ENCODE measurements around the gene UIMC1.
"Not testable (repeated sequence)": the region's sequence is repeated elsewhere in the genome, so short reads cannot be mapped to it uniquely, and the experiment has no call there.

UIMC1 gene

DNA sequence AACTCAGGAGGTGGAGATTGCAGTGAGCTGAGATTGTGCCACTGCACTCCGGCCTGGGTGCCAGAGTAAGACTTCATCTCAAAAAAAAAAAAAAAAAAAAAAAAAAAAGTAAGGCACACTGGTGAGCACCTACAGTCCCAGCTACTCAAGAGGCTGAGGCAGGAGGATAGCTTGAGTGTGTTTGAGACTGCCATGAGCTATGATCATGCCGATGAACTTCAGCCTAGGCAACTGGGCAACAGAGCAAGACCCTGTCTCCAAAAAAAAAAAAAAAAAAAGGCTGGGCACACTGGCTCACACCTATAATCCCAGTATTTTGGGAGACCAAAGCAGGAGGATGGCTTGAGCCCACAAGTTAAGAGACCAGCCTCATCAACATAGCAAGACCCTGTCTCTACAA lies 20.3 kb downstream of the UIMC1 start:
- peaks cover 11% of the 10 kb centered on the region for H3K36me3 ChIP-seq (ENCODE audit: control insufficient read depth, low read depth, low read length)
- H3K9me3 ChIP-seq (ENCODE audit: control insufficient read depth, low read depth, low read length) = no peaks in the 10 kb centered on the region
- H3K27ac ChIP-seq (ENCODE audit: low read length) = no peak overlapping the region
- no peaks in the 10 kb centered on the region for H3K27me3 ChIP-seq (ENCODE audit: control insufficient read depth, insufficient read depth, low read length)
- no peak overlapping the region for H3K4me3 ChIP-seq (ENCODE audit: low read length)
- H3K9ac ChIP-seq (ENCODE audit: low read length) = no peak overlapping the region
- no peaks in the 10 kb centered on the region for H3K4me1 ChIP-seq (ENCODE audit: control insufficient read depth, low read depth, low read length)

- H3K9me3 ChIP-seq (ENCODE audit: control insufficient read depth, low read depth, low read length) = no peaks in the 10 kb centered on the region
- H3K4me1 ChIP-seq (ENCODE audit: control insufficient read depth, low read depth, low read length) = no peaks in the 10 kb centered on the region
Observed at GRCh38 chr5:176985516-176985915, 21.1 kb downstream of the UIMC1 start.

DNA sequence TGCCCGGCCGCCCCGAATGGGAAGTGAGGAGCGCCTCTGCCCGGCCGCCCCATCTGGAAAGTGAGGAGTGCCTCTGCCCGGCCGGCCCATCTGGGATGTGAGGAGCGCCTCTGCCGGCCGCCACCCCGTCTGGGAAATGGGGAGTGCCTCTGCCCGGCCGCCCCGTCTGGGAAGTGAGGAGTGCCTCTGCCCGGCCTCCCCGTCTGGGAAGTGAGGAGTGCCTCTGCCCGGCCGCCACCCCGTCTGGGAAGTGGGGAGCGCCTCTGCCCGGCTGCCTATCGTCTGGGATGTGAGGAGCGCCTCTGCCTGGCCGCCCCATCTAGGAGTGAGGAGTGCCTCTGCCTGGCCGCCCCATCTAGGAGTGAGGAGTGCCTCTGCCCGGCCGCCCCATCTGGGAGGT lies 22.4 kb downstream of the UIMC1 start:
- not testable (repeated sequence) for H3K4me1 ChIP-seq (ENCODE audit: control insufficient read depth, low read depth, low read length); H3K9me3 ChIP-seq (ENCODE audit: control insufficient read depth, low read depth, low read length); H3K27me3 ChIP-seq (ENCODE audit: control insufficient read depth, insufficient read depth, low read length); H3K27ac ChIP-seq (ENCODE audit: low read length); H3K4me3 ChIP-seq (ENCODE audit: low read length); H3K9ac ChIP-seq (ENCODE audit: low read length)
- peaks cover 30% of the 10 kb centered on the region for H3K36me3 ChIP-seq (ENCODE audit: control insufficient read depth, low read depth, low read length)

More at GRCh38 chr5:176985516-176985915, 21.1 kb downstream of the UIMC1 start:
- Histone ChIP-seq H3K36me3 (ENCODE audit: control insufficient read depth, low read depth, low read length) (peaks cover 18% of the 10 kb centered on the region), H3K9ac (ENCODE audit: low read length) (no peak overlapping the region), H3K27ac (ENCODE audit: low read length) (no peak overlapping the region), H3K27me3 (ENCODE audit: control insufficient read depth, insufficient read depth, low read length) (no peaks in the 10 kb centered on the region), H3K4me3 (ENCODE audit: low read length) (no peak overlapping the region)

DNA sequence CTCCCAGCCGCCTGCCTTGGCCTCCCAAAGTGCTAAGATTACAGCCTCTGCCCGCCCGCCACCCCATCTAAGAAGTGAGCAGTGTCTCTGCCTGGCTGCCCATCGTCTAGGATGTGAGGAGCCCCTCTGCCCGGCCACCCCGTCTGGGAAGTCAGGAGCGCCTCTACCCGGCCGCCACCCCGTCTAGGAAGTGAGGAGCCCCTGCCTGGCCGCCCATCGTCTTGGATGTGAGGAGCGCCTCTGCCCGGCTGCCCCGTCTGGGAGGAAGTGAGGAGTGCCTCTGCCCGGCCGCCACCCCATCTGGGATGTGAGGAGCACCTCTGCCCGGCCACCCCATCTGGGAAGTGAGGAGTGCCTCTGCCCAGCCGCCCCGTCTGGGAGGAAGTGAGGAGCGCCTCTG lies 23.0 kb downstream of the UIMC1 start:
- not testable (repeated sequence) for H3K4me1 ChIP-seq (ENCODE audit: control insufficient read depth, low read depth, low read length); H3K9ac ChIP-seq (ENCODE audit: low read length); H3K27ac ChIP-seq (ENCODE audit: low read length); H3K4me3 ChIP-seq (ENCODE audit: low read length); H3K27me3 ChIP-seq (ENCODE audit: control insufficient read depth, insufficient read depth, low read length); H3K9me3 ChIP-seq (ENCODE audit: control insufficient read depth, low read depth, low read length)
- peaks cover 33% of the 10 kb centered on the region for H3K36me3 ChIP-seq (ENCODE audit: control insufficient read depth, low read depth, low read length)

- H3K9me3 ChIP-seq (ENCODE audit: control insufficient read depth, low read depth, low read length); H3K4me3 ChIP-seq (ENCODE audit: low read length); H3K9ac ChIP-seq (ENCODE audit: low read length); H3K27ac ChIP-seq (ENCODE audit: low read length); H3K27me3 ChIP-seq (ENCODE audit: control insufficient read depth, insufficient read depth, low read length); H3K4me1 ChIP-seq (ENCODE audit: control insufficient read depth, low read depth, low read length): not testable (repeated sequence)
- peaks cover 33% of the 10 kb centered on the region for H3K36me3 ChIP-seq (ENCODE audit: control insufficient read depth, low read depth, low read length)
Observed at GRCh38 chr5:176983112-176983511, 23.5 kb downstream of the UIMC1 start.

- H3K36me3 ChIP-seq (ENCODE audit: control insufficient read depth, low read depth, low read length) = peaks cover 33% of the 10 kb centered on the region
- H3K4me1 ChIP-seq (ENCODE audit: control insufficient read depth, low read depth, low read length) = no peaks in the 10 kb centered on the region
- no peaks in the 10 kb centered on the region for H3K27me3 ChIP-seq (ENCODE audit: control insufficient read depth, insufficient read depth, low read length)
- H3K9me3 ChIP-seq (ENCODE audit: control insufficient read depth, low read depth, low read length) = no peaks in the 10 kb centered on the region
- no peak overlapping the region for H3K9ac ChIP-seq (ENCODE audit: low read length)
- no peak overlapping the region for H3K4me3 ChIP-seq (ENCODE audit: low read length)
- no peak overlapping the region for H3K27ac ChIP-seq (ENCODE audit: low read length)
Observed at GRCh38 chr5:176980818-176981217, 25.8 kb downstream of the UIMC1 start.

DNA sequence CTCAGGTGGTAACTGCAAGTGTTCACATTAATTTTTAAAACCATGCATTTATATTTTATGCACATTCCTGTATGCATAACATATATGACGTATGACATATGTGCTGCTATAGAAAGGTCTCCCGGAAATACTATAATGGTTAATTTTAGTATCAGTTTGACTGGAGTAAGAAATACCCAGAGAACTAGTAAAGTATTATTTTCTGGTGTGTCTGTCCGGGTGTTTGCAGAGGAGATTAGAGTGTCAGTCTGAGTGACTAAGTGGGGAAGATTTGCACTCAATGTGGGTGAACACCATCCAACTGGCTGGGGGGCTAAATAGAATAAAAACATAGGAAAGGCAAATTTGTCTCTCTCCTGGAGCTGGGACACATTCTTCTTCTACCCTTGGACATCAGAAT lies 26.9 kb downstream of the UIMC1 start:
- Histone ChIP-seq H3K36me3 (ENCODE audit: control insufficient read depth, low read depth, low read length) (peaks cover 42% of the 10 kb centered on the region), H3K4me1 (ENCODE audit: control insufficient read depth, low read depth, low read length) (no peaks in the 10 kb centered on the region), H3K27me3 (ENCODE audit: control insufficient read depth, insufficient read depth, low read length) (no peaks in the 10 kb centered on the region), H3K27ac (ENCODE audit: low read length) (no peak overlapping the region), H3K9me3 (ENCODE audit: control insufficient read depth, low read depth, low read length) (no peaks in the 10 kb centered on the region), H3K4me3 (ENCODE audit: low read length) (no peak overlapping the region), H3K9ac (ENCODE audit: low read length) (no peak overlapping the region)

GRCh38 chr5:176965633-176966032 lies 40.9 kb downstream of the UIMC1 start:
- Histone ChIP-seq H3K9me3 (ENCODE audit: control insufficient read depth, low read depth, low read length) (no peaks in the 10 kb centered on the region), H3K36me3 (ENCODE audit: control insufficient read depth, low read depth, low read length) (peaks cover 44% of the 10 kb centered on the region), H3K4me1 (ENCODE audit: control insufficient read depth, low read depth, low read length) (no peaks in the 10 kb centered on the region), H3K27me3 (ENCODE audit: control insufficient read depth, insufficient read depth, low read length) (no peaks in the 10 kb centered on the region), H3K9ac (ENCODE audit: low read length) (no peak overlapping the region), H3K4me3 (ENCODE audit: low read length) (no peak overlapping the region), H3K27ac (ENCODE audit: low read length) (no peak overlapping the region)

DNA sequence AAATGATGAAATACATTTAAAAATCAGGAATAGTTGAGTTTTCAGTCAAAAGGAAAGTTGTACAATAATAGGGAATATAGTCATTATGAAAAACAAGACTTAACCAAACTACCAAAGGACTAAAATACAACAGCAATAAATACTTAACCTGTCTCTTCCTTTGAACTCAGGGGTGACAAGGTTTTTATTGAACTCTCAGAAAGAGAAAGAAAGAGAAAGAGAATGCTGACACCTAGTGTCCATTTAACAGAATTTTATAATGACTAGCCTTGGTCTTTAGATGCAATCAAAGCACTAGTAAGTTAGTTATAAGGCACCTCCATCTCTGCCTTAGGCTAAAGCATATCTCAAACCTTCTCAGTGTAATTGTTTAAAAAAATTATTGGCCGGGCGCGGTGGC lies 47.5 kb downstream of the UIMC1 start:
- peaks cover 32% of the 10 kb centered on the region for H3K36me3 ChIP-seq (ENCODE audit: control insufficient read depth, low read depth, low read length)
- no peak overlapping the region for H3K9ac ChIP-seq (ENCODE audit: low read length)
- no peak overlapping the region for H3K4me3 ChIP-seq (ENCODE audit: low read length)
- H3K27ac ChIP-seq (ENCODE audit: low read length) = no peak overlapping the region
- no peaks in the 10 kb centered on the region for H3K9me3 ChIP-seq (ENCODE audit: control insufficient read depth, low read depth, low read length)
- no peaks in the 10 kb centered on the region for H3K4me1 ChIP-seq (ENCODE audit: control insufficient read depth, low read depth, low read length)
- no peaks in the 10 kb centered on the region for H3K27me3 ChIP-seq (ENCODE audit: control insufficient read depth, insufficient read depth, low read length)

DNA sequence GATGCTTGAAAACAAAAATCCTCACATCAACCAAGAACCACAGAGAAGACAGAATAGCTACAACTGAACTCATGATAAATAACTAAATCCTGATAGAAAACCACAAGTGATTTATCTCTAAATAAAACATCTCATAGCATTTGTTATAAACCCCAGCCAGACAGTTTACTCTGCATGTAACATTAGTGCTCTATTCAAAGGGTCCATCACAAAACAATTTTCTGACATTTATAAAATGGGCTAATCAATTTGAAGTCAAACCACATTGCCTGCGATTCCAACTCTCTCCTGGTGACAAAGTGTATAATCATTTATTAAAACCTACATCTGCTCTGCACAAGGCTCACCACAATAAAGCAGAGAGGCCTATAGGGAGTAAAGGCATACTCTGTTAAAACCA lies 49.8 kb downstream of the UIMC1 start:
- Histone ChIP-seq H3K9me3 (ENCODE audit: control insufficient read depth, low read depth, low read length) (no peaks in the 10 kb centered on the region), H3K9ac (ENCODE audit: low read length) (no peak overlapping the region), H3K27ac (ENCODE audit: low read length) (no peak overlapping the region), H3K36me3 (ENCODE audit: control insufficient read depth, low read depth, low read length) (peaks cover 36% of the 10 kb centered on the region), H3K4me1 (ENCODE audit: control insufficient read depth, low read depth, low read length) (no peaks in the 10 kb centered on the region), H3K27me3 (ENCODE audit: control insufficient read depth, insufficient read depth, low read length) (no peaks in the 10 kb centered on the region), H3K4me3 (ENCODE audit: low read length) (no peak overlapping the region)

GRCh38 chr5:176955895-176956294 lies 50.7 kb downstream of the UIMC1 start:
- Histone ChIP-seq H3K9me3 (ENCODE audit: control insufficient read depth, low read depth, low read length) (no peaks in the 10 kb centered on the region), H3K36me3 (ENCODE audit: control insufficient read depth, low read depth, low read length) (peaks cover 42% of the 10 kb centered on the region)

GRCh38 chr5:176954050-176954449 lies 52.5 kb downstream of the UIMC1 start:
- no peak overlapping the region for H3K27ac ChIP-seq (ENCODE audit: low read length)
- H3K9ac ChIP-seq (ENCODE audit: low read length) = no peak overlapping the region
- peaks cover 50% of the 10 kb centered on the region for H3K36me3 ChIP-seq (ENCODE audit: control insufficient read depth, low read depth, low read length)
- H3K4me1 ChIP-seq (ENCODE audit: control insufficient read depth, low read depth, low read length) = no peaks in the 10 kb centered on the region
- no peak overlapping the region for H3K4me3 ChIP-seq (ENCODE audit: low read length)
- H3K9me3 ChIP-seq (ENCODE audit: control insufficient read depth, low read depth, low read length) = no peaks in the 10 kb centered on the region
- H3K27me3 ChIP-seq (ENCODE audit: control insufficient read depth, insufficient read depth, low read length) = no peaks in the 10 kb centered on the region

More at GRCh38 chr5:176955895-176956294, 50.7 kb downstream of the UIMC1 start:
- H3K9ac ChIP-seq (ENCODE audit: low read length) = no peak overlapping the region
- H3K4me1 ChIP-seq (ENCODE audit: control insufficient read depth, low read depth, low read length) = no peaks in the 10 kb centered on the region
- H3K4me3 ChIP-seq (ENCODE audit: low read length) = no peak overlapping the region
- no peaks in the 10 kb centered on the region for H3K27me3 ChIP-seq (ENCODE audit: control insufficient read depth, insufficient read depth, low read length)
- no peak overlapping the region for H3K27ac ChIP-seq (ENCODE audit: low read length)
